Bronchial epithelial cell (primary cell): ENCODE data around the gene DPP10. TPM values are rescaled to one million over a fixed set of nuclear protein-coding genes. Genes with fewer than 3 reads are reported as not detected.
"Not testable (repeated sequence)": the region's sequence is repeated elsewhere in the genome, so short reads cannot be mapped to it uniquely, and the experiment has no call there.

Source experiments
- DNase-seq: peaks from one replicate; pipeline ENCODE4 v3.0.0-alpha.2; 2010; ENCODE audit warnings: low read depth
- FAIRE-seq: peaks from 2 replicates; lab custom pipeline; 2011; peaks lifted over from hg19 to GRCh38; lab: Jason Lieb, UNC
- H3K27me3 ChIP-seq: 2 replicates; pipeline ENCODE4 v1.5.1; 2011; ENCODE audit warnings: low read length; ENCODE audit not compliant: control insufficient read depth, insufficient read depth
- H3K36me3 ChIP-seq: 2 replicates; pipeline ENCODE4 v1.5.1; 2011; ENCODE audit warnings: low read length; ENCODE audit not compliant: control insufficient read depth, insufficient read depth
- H3K4me3 ChIP-seq: 2 replicates; pipeline ENCODE4 v1.5.1; 2011; ENCODE audit warnings: mild to moderate bottlenecking, low read depth, low read length, control low read depth
- CTCF ChIP-seq: IDR thresholded peaks from 2 replicates; pipeline ENCODE4 v1.5.1; 2011; ENCODE audit warnings: mild to moderate bottlenecking, moderate library complexity, low read length, control low read depth, inconsistent platforms; ENCODE audit not compliant: insufficient read depth, severe bottlenecking
- total RNA-seq: library from RNA; depleted of rRNA; stranded (reverse); fragments of >200 nt; gene quantifications from 2 replicates; pipeline ENCODE4 v1.2.1, GENCODE V29; 2014

DPP10 gene
- total RNA-seq, 1 donor from 2014 or later: 0.26 TPM

GRCh38 chr2:115084446-115084845 lies 642.0 kb downstream of the DPP10 start:
- no peak for DNase-seq
- TF ChIP-seq CTCF: no peak
- H3K36me3 ChIP-seq: no peaks in the 10 kb centered on the region
- no peak for FAIRE-seq
- no peak overlapping the region for H3K4me3 ChIP-seq
- no peaks in the 10 kb centered on the region for H3K27me3 ChIP-seq

GRCh38 chr2:115086051-115086620 lies 643.7 kb downstream of the DPP10 start:
- H3K36me3 ChIP-seq, FAIRE-seq, DNase-seq, H3K4me3 ChIP-seq, H3K27me3 ChIP-seq: not testable (repeated sequence)

GRCh38 chr2:115094441-115094840 lies 652.0 kb downstream of the DPP10 start:
- Histone ChIP-seq H3K27me3 (no peaks in the 10 kb centered on the region), H3K4me3 (no peak overlapping the region), H3K36me3 (no peaks in the 10 kb centered on the region)
- DNase-seq (no peak), FAIRE-seq (no peak)
- no peak for TF ChIP-seq CTCF

- no peak for TF ChIP-seq CTCF
- no peak for FAIRE-seq
- H3K27me3 ChIP-seq: no peaks in the 10 kb centered on the region
Measured at GRCh38 chr2:115105966-115106365, 663.5 kb downstream of the DPP10 start.

GRCh38 chr2:115115135-115115534 lies 672.7 kb downstream of the DPP10 start:
- Histone ChIP-seq H3K36me3 (no peaks in the 10 kb centered on the region), H3K27me3 (no peaks in the 10 kb centered on the region), H3K4me3 (no peak overlapping the region)
- TF ChIP-seq CTCF: no peak
- DNase-seq: no peak
- FAIRE-seq: no peak

More at GRCh38 chr2:115105966-115106365, 663.5 kb downstream of the DPP10 start:
- Histone ChIP-seq H3K4me3 (no peak overlapping the region), H3K36me3 (no peaks in the 10 kb centered on the region)
- no peak for DNase-seq

GRCh38 chr2:115118306-115118705 lies 675.9 kb downstream of the DPP10 start:
- no peaks in the 10 kb centered on the region for H3K36me3 ChIP-seq
- H3K4me3 ChIP-seq: no peak overlapping the region
- H3K27me3 ChIP-seq: no peaks in the 10 kb centered on the region
- no peak for DNase-seq
- TF ChIP-seq CTCF: no peak
- FAIRE-seq: no peak
